NCI-H2029 treated with DMSO at 0.1 percent for 48 hours (cell line): ENCODE measurements around the gene HRC.

Experiments
- DNase-seq: peaks from one replicate; lab custom pipeline; 2025; lab: John Stamatoyannopoulos, UW

The HRC gene

GRCh38 chr19:49114630-49115363, 40.4 kb downstream of the HRC start:
- DNase-seq, result no peak

- DNase-seq, result peak; percentile 42
Observed at GRCh38 chr19:49113762-49114629, 41.2 kb downstream of the HRC start, which contains the start of gene LIN7B. LIN7B (plus strand) TSS chr19:49114370; CDS start chr19:49114405, 35 bp downstream.

GRCh38 chr19:49111218-49111998, 43.8 kb downstream of the HRC start:
- no peak for DNase-seq

DNA sequence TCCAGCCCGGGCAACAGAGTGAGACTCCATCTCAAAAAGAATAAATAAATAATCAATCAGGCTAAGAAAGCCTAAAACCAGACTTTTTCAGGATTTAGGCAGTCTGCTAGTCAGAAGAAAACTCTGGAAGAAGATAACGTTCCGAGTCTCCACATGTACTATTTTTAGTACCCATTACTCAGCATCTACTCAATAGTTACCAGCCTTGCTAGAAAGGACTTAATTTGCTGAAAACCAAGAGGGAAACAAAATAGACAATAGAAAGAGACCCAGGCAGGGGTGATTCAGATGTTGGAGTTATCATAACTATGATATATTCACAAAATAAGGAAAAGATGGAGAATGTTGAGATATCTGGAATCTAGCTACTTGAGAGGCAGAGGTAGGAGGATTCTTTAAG, 44.6 kb downstream of the HRC start:
- DNase-seq, result no peak

- no peak for DNase-seq
Observed at GRCh38 chr19:49109569-49110233, 45.5 kb downstream of the HRC start.

- no peak for DNase-seq
Observed at GRCh38 chr19:49109051-49109450, 46.1 kb downstream of the HRC start.

DNA sequence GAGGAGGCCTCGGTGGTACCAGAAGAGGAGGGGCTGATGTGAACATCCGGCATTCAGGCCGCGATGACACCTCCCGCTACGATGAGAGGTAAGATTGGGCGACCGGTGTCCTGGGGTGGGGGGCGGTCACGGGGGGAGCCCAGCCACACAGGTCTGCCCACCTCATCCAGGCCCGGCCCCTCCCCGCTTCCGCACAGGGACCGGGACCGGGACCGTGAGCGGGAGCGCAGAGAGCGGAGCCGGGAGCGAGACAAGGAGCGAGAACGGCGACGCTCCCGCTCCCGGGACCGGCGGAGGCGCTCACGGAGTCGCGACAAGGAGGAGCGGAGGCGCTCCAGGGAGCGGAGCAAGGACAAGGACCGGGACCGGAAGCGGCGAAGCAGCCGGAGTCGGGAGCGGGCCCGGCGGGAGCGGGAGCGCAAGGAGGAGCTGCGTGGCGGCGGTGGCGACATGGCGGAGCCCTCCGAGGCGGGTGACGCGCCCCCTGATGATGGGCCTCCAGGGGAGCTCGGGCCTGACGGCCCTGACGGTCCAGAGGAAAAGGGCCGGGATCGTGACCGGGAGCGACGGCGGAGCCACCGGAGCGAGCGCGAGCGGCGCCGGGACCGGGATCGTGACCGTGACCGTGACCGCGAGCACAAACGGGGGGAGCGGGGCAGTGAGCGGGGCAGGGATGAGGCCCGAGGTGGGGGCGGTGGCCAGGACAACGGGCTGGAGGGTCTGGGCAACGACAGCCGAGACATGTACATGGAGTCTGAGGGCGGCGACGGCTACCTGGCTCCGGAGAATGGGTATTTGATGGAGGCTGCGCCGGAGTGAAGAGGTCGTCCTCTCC, 47.4 kb downstream of the HRC start:
- DNase-seq, result no peak

GRCh38 chr19:49106648-49107135, 48.5 kb downstream of the HRC start:
- no peak for DNase-seq

DNA sequence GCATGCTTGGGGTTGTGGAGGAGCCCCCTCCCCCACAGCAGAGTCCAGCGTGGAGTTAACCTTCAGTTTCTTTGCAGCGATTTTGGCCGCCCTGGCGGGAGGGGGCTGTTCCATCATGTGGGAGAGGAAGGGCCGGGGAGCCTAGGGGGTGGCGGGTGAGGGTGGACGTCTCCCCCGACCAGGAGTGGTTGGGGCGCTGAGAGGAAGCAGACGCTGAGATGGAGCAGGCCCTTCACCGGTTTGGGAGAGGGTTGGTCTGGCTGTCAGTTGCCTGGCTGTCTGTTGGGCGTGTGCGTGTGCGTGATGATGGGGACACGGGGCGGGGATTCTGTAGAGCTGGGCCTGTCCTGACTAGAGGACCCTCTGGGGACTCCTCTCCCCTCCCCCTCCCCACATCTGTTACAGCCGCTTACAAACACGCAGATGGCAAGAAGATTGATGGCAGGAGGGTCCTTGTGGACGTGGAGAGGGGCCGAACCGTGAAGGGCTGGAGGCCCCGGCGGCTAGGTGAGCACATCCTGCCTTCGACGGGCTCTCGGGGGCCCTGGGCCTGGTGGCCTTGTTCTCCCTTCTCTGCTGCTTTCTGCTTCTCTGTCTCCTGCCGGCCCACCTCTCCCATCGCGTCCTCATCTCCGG, 50.8 kb downstream of the HRC start:
- no peak for DNase-seq

DNA sequence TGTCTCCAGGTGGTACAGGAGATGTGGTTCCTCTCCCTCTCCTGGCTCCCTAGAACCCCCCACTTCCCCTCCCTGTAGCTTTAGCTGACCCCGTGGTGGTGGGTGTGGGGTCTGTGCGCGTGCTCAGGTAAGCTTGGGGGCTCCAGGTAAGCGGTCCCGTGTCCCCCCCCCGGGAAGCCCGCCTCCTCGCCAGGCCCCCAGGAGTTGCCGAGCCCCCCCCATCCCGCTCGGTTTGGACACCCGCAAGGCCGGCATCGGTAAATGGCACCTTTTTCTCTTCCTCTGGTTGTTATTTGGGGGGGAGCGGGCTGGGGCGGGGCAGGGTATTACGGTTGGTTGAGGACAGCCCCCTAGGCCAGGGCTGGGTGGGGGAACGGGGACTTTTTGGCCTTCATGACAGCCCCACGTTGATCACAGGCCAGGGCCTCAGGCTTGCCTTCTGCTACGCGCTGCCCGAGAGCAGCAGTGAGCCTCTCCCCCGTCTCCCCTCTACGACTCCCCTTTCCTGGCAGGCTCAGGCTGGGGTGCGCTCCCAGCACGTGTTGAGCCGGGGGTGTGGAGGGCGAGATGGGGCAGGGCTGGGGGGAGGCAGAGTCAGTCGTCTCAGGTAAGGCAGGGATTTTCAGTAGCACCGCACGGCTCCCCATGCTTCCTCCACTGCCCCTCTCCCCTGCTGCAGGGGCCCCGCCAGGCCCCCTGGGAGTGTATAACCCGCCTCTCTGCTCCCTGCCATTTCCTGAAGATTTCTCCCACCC, 51.7 kb downstream of the HRC start:
- no peak for DNase-seq

DNA sequence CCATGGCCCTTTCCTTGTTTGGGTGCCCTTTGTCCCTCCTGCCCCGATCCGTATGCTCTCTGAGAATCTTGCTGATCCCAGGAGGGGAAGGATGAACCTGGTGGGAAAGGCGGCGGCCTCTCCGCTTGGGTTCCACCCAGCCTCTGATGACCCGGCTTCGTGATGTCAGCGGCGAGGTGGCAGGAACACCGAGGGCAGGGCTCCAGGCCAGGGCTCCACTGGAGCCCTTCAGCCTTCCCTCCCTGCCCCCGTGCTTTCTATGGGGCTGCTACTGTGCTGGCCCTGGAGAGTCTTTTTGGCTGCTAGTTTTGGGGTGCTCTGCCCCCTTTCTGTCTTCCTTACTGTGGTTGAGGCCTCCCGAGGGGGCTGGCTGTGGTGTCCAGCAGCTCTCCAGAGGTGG, 52.9 kb downstream of the HRC start:
- DNase-seq, result no peak
